K562 (cell line): ENCODE results near the gene NAXE. TPM values are rescaled to one million over a fixed set of nuclear protein-coding genes. Genes with fewer than 3 reads are reported as not detected.

Experiments
- ARID2 ChIP-seq: fragments of 450-650 bp; IDR thresholded peaks from 2 replicates; pipeline ENCODE4 v1.6.1; 2017; ENCODE audit warnings: antibody characterized with exemption, mild to moderate bottlenecking
- BCL6 ChIP-seq: fragments of 250-450 bp; sonication (Bioruptor Pico); IDR thresholded peaks from 2 replicates; pipeline ENCODE4 v1.4.0; 2020
- BRCA1 ChIP-seq, 2 experiments: fragments of 450-650 bp in 1 of 2; sonication (generic) in 1 of 2; formaldehyde crosslinking in 1 of 2; IDR thresholded peaks; 2 replicates each; pipeline versions ENCODE4 v1.5.0 to v1.6.1; 2017 to 2020; ENCODE audit warnings: mild to moderate bottlenecking in 1 of 2, missing genetic modification reagents in 1 of 2
- CBX3 ChIP-seq, 2 experiments: IDR thresholded peaks; 1 replicate in 1 of 2; 2 replicates in 1 of 2; pipeline ENCODE4 v1.6.1; 2012; ENCODE audit warnings: inconsistent platforms in 2 of 2, low read length in 2 of 2, borderline replicate concordance in 1 of 2, control low read depth in 1 of 2
- CTBP1 ChIP-seq: fragments of 450-650 bp; IDR thresholded peaks from 2 replicates; pipeline ENCODE4 v1.6.1; 2016; ENCODE audit warnings: borderline replicate concordance
- EGR1 ChIP-seq: fragments of 450-650 bp; conservative IDR thresholded peaks from 2 replicates; pipeline ENCODE4 v1.6.1; 2017; ENCODE audit warnings: mild to moderate bottlenecking
- GABPB2 ChIP-seq: fragments of 250-450 bp; sonication (Bioruptor Pico); conservative IDR thresholded peaks from 2 replicates; pipeline ENCODE4 v1.5.1; 2021; ENCODE audit warnings: mild to moderate bottlenecking
- GATAD2B ChIP-seq: fragments of 450-650 bp; IDR thresholded peaks from 2 replicates; pipeline ENCODE4 v1.6.1; 2017; ENCODE audit warnings: mild to moderate bottlenecking, borderline replicate concordance
- JUN ChIP-seq, 2 experiments: sonication (generic) in 1 of 2; formaldehyde crosslinking in 1 of 2; IDR thresholded peaks; 2 replicates each; pipeline versions ENCODE4 v1.6.1 to v1.8.0; 2012 to 2022; ENCODE audit warnings: borderline replicate concordance in 2 of 2, mild to moderate bottlenecking in 2 of 2, improper control_type of control experiment in 1 of 2, low read depth in 1 of 2, low read length in 1 of 2, missing genetic modification reagents in 1 of 2
- MCM5 ChIP-seq: fragments of 450-650 bp; IDR thresholded peaks from 2 replicates; pipeline ENCODE4 v1.6.1; 2016; ENCODE audit warnings: low read depth
- MXD1 ChIP-seq: fragments of 250-450 bp; sonication (Bioruptor Pico); IDR thresholded peaks from 2 replicates; pipeline ENCODE4 v1.8.0; 2021; ENCODE audit warnings: borderline replicate concordance, mild to moderate bottlenecking, moderate library complexity; ENCODE audit not compliant: poor library complexity, severe bottlenecking
- NFATC3 ChIP-seq: fragments of 450-650 bp; IDR thresholded peaks from 2 replicates; pipeline ENCODE4 v1.6.1; 2017; ENCODE audit warnings: mild to moderate bottlenecking
- ZNF143 ChIP-seq: sonication (generic); formaldehyde crosslinking; IDR thresholded peaks from 2 replicates; pipeline ENCODE4 v1.9.0; 2022; ENCODE audit warnings: mild to moderate bottlenecking, missing genetic modification reagents
- ZNF655 ChIP-seq: fragments of 250-450 bp; sonication (Bioruptor Pico); IDR thresholded peaks from 2 replicates; pipeline ENCODE4 v1.5.0; 2021
- ZNF707 ChIP-seq: fragments of 250-450 bp; sonication (Bioruptor Pico); conservative IDR thresholded peaks from 2 replicates; pipeline ENCODE4 v1.8.0; 2022; ENCODE audit warnings: inconsistent platforms, mild to moderate bottlenecking, moderate library complexity
- polyA plus RNA-seq, 8 experiments: library from polyadenylated mRNA; depleted of rRNA in 4 of 8; stranded (reverse) in 5 of 8; unstranded in 3 of 8; fragments of >200 nt; fragmentation: Nextera tagmentation in 2 of 8; fragmentation: Illumina TruSeq in 1 of 8; extraction: Ambion mirVana in 2 of 8; extraction: Trizol in 1 of 8; gene quantifications; 2 replicates each; pipeline versions ENCODE4 v1.2.1 to v1.2.3, GENCODE V29; 2011 to 2014; ENCODE audit warnings: inconsistent platforms in 1 of 8, missing spikeins in 1 of 8
- total RNA-seq, 7 experiments: library from RNA; depleted of rRNA in 6 of 7; stranded (reverse); fragments of >200 nt in 6 of 7; fragmentation: Illumina TruSeq in 2 of 7; extraction: Trizol in 2 of 7; gene quantifications; 2 replicates each; pipeline versions ENCODE4 v1.2.1 to v1.2.3, GENCODE V29; 2011 to 2021; ENCODE audit warnings: low replicate concordance in 1 of 7
- TF ChIP-seq, protein P1 (sequence below): sonication (generic); formaldehyde crosslinking; IDR thresholded peaks from 2 replicates; pipeline ENCODE4 v1.8.0; 2022; ENCODE audit warnings: missing genetic modification reagents, mild to moderate bottlenecking, borderline replicate concordance
- TF ChIP-seq, protein P2 (sequence below): fragments of 450-650 bp; IDR thresholded peaks from 2 replicates; pipeline ENCODE4 v1.6.1; 2016; ENCODE audit warnings: antibody characterized with exemption
- TF ChIP-seq, protein P3 (sequence below): fragments of 200-400 bp; formaldehyde crosslinking; IDR thresholded peaks from 2 replicates; pipeline ENCODE4 v1.6.1; 2017; ENCODE audit warnings: mild to moderate bottlenecking, low read depth, low read length, moderate library complexity

NAXE gene
- total and polyA plus RNA-seq, 9 of the 15 experiments (the other 6 are each of a cell fraction or from before 2014, with no cell fraction given): 27.3 to 137 (median 90.0) TPM

DNA sequence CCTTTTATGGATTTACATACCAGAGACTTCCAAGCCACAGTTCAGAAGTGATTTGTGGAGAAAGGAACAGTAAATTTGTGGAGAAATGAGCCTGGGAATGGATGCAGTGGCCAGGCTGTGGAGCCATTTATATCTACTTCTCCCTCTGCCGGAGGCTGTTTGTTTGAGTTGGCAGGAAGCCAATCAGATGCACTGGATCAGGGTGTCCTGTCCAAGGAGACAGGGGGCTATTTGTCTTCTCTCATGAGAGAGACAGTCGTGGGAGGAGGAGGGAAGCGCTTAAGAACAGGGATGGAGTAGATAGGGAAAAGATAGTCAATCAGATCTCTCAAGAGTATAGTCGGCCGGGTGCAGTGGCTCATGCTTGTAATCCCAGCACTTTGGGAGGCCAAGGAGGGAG lies 24.9 kb downstream of the NAXE start (continued):
- TF ChIP-seq, protein P1, sequence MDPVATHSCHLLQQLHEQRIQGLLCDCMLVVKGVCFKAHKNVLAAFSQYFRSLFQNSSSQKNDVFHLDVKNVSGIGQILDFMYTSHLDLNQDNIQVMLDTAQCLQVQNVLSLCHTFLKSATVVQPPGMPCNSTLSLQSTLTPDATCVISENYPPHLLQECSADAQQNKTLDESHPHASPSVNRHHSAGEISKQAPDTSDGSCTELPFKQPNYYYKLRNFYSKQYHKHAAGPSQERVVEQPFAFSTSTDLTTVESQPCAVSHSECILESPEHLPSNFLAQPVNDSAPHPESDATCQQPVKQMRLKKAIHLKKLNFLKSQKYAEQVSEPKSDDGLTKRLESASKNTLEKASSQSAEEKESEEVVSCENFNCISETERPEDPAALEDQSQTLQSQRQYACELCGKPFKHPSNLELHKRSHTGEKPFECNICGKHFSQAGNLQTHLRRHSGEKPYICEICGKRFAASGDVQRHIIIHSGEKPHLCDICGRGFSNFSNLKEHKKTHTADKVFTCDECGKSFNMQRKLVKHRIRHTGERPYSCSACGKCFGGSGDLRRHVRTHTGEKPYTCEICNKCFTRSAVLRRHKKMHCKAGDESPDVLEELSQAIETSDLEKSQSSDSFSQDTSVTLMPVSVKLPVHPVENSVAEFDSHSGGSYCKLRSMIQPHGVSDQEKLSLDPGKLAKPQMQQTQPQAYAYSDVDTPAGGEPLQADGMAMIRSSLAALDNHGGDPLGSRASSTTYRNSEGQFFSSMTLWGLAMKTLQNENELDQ (CRISPR knock-in tag): no peak
- TF ChIP-seq, protein P2, sequence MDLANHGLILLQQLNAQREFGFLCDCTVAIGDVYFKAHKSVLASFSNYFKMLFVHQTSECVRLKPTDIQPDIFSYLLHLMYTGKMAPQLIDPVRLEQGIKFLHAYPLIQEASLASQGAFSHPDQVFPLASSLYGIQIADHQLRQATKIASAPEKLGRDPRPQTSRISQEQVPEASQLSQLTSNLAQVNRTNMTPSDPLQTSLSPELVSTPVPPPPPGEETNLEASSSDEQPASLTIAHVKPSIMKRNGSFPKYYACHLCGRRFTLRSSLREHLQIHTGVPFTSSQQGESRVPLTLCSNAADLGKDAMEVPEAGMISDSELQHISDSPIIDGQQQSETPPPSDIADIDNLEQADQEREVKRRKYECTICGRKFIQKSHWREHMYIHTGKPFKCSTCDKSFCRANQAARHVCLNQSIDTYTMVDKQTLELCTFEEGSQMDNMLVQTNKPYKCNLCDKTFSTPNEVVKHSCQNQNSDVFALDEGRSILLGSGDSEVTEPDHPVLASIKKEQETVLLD: peak; percentile 89
- TF ChIP-seq MXD1 (no peak), ARID2 (no peak), CTBP1 (peak; percentile 99), NFATC3 (no peak), GATAD2B (peak; percentile 82; the same call in 1 of the 2 replicates), ZNF655 (CRISPR knock-in tag) (no peak), BRCA1 (IDR thresholded peaks at IDR 0.05) (no peak), BRCA1 (CRISPR knock-in tag; IDR thresholded peaks at IDR 0.05) (no peak), BCL6 (CRISPR knock-in tag) (no peak), MCM5 (no peak), ZNF707 (CRISPR knock-in tag) (no peak), GABPB2 (CRISPR knock-in tag) (no peak), CBX3 (IDR thresholded peaks at IDR 0.05; ENCODE audit: borderline replicate concordance in 1 of 2, low read length in 2 of 2) (0 out of 3 replicates have a peak, but pooled peaks of 1 of the 2 experiments have one; percentile 52), EGR1 (peak; percentile 82), ZNF143 (CRISPR knock-in tag) (no peak), JUN (IDR thresholded peaks at IDR 0.05; ENCODE audit: borderline replicate concordance, low read depth, low read length) (0 out of 2 replicates have a peak, but pooled peaks have one; percentile 29), JUN (CRISPR knock-in tag; IDR thresholded peaks at IDR 0.05; ENCODE audit: borderline replicate concordance) (no peak)
- TF ChIP-seq, protein P3, sequence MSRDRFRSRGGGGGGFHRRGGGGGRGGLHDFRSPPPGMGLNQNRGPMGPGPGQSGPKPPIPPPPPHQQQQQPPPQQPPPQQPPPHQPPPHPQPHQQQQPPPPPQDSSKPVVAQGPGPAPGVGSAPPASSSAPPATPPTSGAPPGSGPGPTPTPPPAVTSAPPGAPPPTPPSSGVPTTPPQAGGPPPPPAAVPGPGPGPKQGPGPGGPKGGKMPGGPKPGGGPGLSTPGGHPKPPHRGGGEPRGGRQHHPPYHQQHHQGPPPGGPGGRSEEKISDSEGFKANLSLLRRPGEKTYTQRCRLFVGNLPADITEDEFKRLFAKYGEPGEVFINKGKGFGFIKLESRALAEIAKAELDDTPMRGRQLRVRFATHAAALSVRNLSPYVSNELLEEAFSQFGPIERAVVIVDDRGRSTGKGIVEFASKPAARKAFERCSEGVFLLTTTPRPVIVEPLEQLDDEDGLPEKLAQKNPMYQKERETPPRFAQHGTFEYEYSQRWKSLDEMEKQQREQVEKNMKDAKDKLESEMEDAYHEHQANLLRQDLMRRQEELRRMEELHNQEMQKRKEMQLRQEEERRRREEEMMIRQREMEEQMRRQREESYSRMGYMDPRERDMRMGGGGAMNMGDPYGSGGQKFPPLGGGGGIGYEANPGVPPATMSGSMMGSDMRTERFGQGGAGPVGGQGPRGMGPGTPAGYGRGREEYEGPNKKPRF: no peak
